Neural progenitor cell (in vitro differentiated cells): ENCODE measurements around the gene WDR31.

Source experiments
- CTCF ChIP-seq: fragments of 200-600 bp; sonication (generic); IDR thresholded peaks from 2 replicates; pipeline ENCODE4 v1.5.1; 2017; ENCODE audit warnings: antibody characterized with exemption, mild to moderate bottlenecking
- EZH2phosphoT487 ChIP-seq: fragments of 200-600 bp; sonication (generic); IDR thresholded peaks from 2 replicates; pipeline ENCODE4 v1.6.1; 2017; ENCODE audit warnings: antibody characterized with exemption

DNA sequence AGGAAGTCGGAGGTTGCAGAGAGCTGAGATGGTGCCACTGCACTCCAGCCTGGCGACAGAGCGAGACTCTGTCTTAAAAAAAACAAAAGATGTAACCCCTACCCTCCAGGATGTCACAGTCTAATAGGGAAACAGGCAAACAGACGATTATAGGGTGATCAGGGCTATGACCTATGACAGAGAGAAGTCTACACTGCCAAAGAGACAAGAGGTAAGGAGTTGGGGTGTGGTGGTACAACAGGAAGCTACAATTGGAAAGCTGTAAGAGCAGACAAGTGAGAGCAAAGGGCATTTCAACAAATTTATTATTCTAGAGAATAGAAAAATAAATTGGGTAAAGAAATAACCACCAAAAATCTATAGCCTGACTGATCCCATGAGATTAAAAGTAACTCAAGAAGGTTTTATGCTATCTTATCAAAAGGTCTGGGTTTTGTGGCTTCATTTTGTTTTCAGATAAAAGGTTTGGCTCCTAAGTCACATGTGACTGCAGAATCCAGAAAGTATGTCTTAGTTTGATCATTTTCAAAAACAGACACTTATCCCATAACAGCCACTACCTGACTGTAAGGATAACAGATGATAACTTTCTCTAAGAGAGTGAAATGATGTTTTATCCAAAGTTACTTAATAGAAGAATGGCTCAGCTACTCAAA lies 72.0 kb downstream of the WDR31 start:
- TF ChIP-seq CTCF (no peak), EZH2phosphoT487 (no peak)
